SK-MEL-5 (cell line): ENCODE results near the gene LDB3. TPM values are rescaled to one million over a fixed set of nuclear protein-coding genes. Genes with fewer than 3 reads are reported as not detected.
A peak's percentile ranks its signal among the peaks of the same experiment; 100 is the strongest.

ENCODE experiments used
- DNase-seq: peaks from one replicate; pipeline ENCODE4 v3.0.0-alpha.2; 2016; ENCODE audit warnings: low read depth, low spot score
- in situ Hi-C: cut with HindIII; loops from 2 replicates; pipeline ENCODE4 v1.10.0; 2016; ENCODE audit warnings: low sequenced_read_pairs, high pct_unique_total_duplicates, low pct_unique_long_range_greater_than_20kb
- total RNA-seq: library from RNA; depleted of rRNA; stranded (reverse); fragments of >200 nt; shearing (Covaris generic); gene quantifications from 2 replicates; pipeline ENCODE4 v1.2.3, GENCODE V29; 2014

The LDB3 gene
- total RNA-seq, 1 experiment from 2014 or later, result 0.61 TPM

GRCh38 chr10:86757113-86757972 lies 89.0 kb downstream of the LDB3 start:
- DNase-seq, result peak; percentile 66
- in situ Hi-C loops, result no loop called here

GRCh38 chr10:86758189-86759072 lies 90.1 kb downstream of the LDB3 start:
- DNase-seq, result peak; percentile 29
- in situ Hi-C loops, result no loop called here

GRCh38 chr10:86759073-86759672 lies 90.9 kb downstream of the LDB3 start:
- no peak for DNase-seq
- in situ Hi-C loops, result no loop called here

- no peak for DNase-seq
- in situ Hi-C loops, result no loop called here
Measured at GRCh38 chr10:86763404-86763803, 95.1 kb downstream of the LDB3 start.

- in situ Hi-C loops, result no loop called here
- no peak for DNase-seq
Measured at GRCh38 chr10:86765548-86765947, 97.2 kb downstream of the LDB3 start.

GRCh38 chr10:86768412-86769062 lies 100.2 kb downstream of the LDB3 start:
- in situ Hi-C loops, result no loop called here
- no peak for DNase-seq

- no peak for DNase-seq
- in situ Hi-C loops, result no loop called here
Measured at GRCh38 chr10:86769991-86770390, 101.7 kb downstream of the LDB3 start.

GRCh38 chr10:86770412-86770960 lies 102.2 kb downstream of the LDB3 start:
- in situ Hi-C loops, result no loop called here
- peak; percentile 60 for DNase-seq

- no peak for DNase-seq
- in situ Hi-C loops, result no loop called here
Measured at GRCh38 chr10:86773498-86773897, 105.2 kb downstream of the LDB3 start.

GRCh38 chr10:86775056-86775869 lies 107.0 kb downstream of the LDB3 start:
- peak; percentile 22 for DNase-seq
- in situ Hi-C loops, result no loop called here

GRCh38 chr10:86775870-86776180 lies 107.5 kb downstream of the LDB3 start:
- in situ Hi-C loops, result no loop called here
- no peak for DNase-seq

GRCh38 chr10:86779220-86780017 lies 111.1 kb downstream of the LDB3 start:
- in situ Hi-C loops, result no loop called here
- DNase-seq, result no peak

GRCh38 chr10:86782701-86783418 lies 114.5 kb downstream of the LDB3 start:
- no peak for DNase-seq
- in situ Hi-C loops, result no loop called here

- DNase-seq, result no peak
- in situ Hi-C loops, result no loop called here
Measured at GRCh38 chr10:86785037-86785436, 116.7 kb downstream of the LDB3 start.
